ENCODE data around the gene PTGS2.

- TF ChIP-seq HMG20B (CRISPR knock-in tag; IDR thresholded peaks at IDR 0.05) (no peak), HDAC2 (IDR thresholded peaks at IDR 0.05) (no peak), NFE2L1 (tag; IDR thresholded peaks at IDR 0.05; ENCODE audit: borderline replicate concordance, low read depth) (no peak), NFIC (IDR thresholded peaks at IDR 0.05) (no peak), CTCF (IDR thresholded peaks at IDR 0.05 in 2 of 3, conservative IDR thresholded peaks at IDR 0.05 in 1 of 3; ENCODE audit: insufficient read depth in 2 of 3, low read depth in 1 of 3, low read length in 3 of 3) (no peak), POLR2AphosphoS5 (IDR thresholded peaks at IDR 0.05; ENCODE audit: control insufficient read depth, insufficient read depth, low read depth, low read length) (no peak), YY1 (IDR thresholded peaks at IDR 0.05; ENCODE audit: borderline replicate concordance in 1 of 3, control insufficient read depth in 1 of 3, extremely low read depth in 1 of 3, insufficient read depth in 3 of 3, insufficient read length in 1 of 3, insufficient replicate concordance in 2 of 3, low read depth in 1 of 3, low read length in 2 of 3) (no peak), CBX1 (IDR thresholded peaks at IDR 0.05; ENCODE audit: low read depth) (no peak), ZNF121 (CRISPR knock-in tag; conservative IDR thresholded peaks at IDR 0.05) (no peak), ZNF76 (CRISPR knock-in tag; IDR thresholded peaks at IDR 0.05; ENCODE audit: borderline replicate concordance) (no peak)
These were observed 19.3 kb upstream of the PTGS2 start for GRCh38 chr1:186699519-186699918.
